Keratinocyte (primary cell): ENCODE data around the gene ITGAE. TPM values are rescaled to one million over a fixed set of nuclear protein-coding genes. Genes with fewer than 3 reads are reported as not detected.
"Not testable (repeated sequence)": the region's sequence is repeated elsewhere in the genome, so short reads cannot be mapped to it uniquely, and the experiment has no call there.

Source experiments
- DNase-seq: peaks from one replicate; pipeline ENCODE4 v3.0.0-alpha.2; 2011; ENCODE audit warnings: low read depth, missing footprints, low spot score
- FAIRE-seq: peaks from 2 replicates; lab custom pipeline; 2011; peaks lifted over from hg19 to GRCh38; lab: Jason Lieb, UNC
- H2AFZ ChIP-seq: 2 replicates; pipeline ENCODE4 v1.6.0; 2012; ENCODE audit warnings: low read length, control low read depth, inconsistent platforms; ENCODE audit not compliant: control insufficient read depth
- H3K27ac ChIP-seq: 2 replicates; pipeline ENCODE4 v1.5.1; 2011; ENCODE audit warnings: low read length; ENCODE audit not compliant: control insufficient read depth, insufficient read depth
- H3K27me3 ChIP-seq: 3 replicates; pipeline ENCODE4 v1.6.0; 2011; ENCODE audit warnings: low read length; ENCODE audit not compliant: control insufficient read depth, insufficient read depth; ENCODE audit errors: extremely low read depth
- H3K36me3 ChIP-seq, 2 experiments: 2 replicates in 1 of 2; 3 replicates in 1 of 2; pipeline ENCODE4 v1.5.1; 2011; ENCODE audit warnings: low read length in 2 of 2, mild to moderate bottlenecking in 1 of 2; ENCODE audit not compliant: control insufficient read depth in 2 of 2, insufficient read depth in 2 of 2; ENCODE audit errors: extremely low read depth in 1 of 2
- H3K4me1 ChIP-seq: 3 replicates; pipeline ENCODE4 v1.5.1; 2011; ENCODE audit warnings: low read length; ENCODE audit not compliant: control insufficient read depth, insufficient read depth; ENCODE audit errors: extremely low read depth
- H3K4me2 ChIP-seq: 3 replicates; pipeline ENCODE4 v1.6.0; 2011; ENCODE audit warnings: low read depth, low read length; ENCODE audit not compliant: control insufficient read depth, insufficient read depth; ENCODE audit errors: extremely low read depth
- H3K4me3 ChIP-seq, 3 experiments: fragments of 200-600 bp in 1 of 3; sonication (generic) in 1 of 3; 2 replicates in 2 of 3; 3 replicates in 1 of 3; pipeline ENCODE4 v1.5.1; 2011 to 2016; ENCODE audit warnings: low read length in 3 of 3, mild to moderate bottlenecking in 3 of 3, control low read depth in 2 of 3, inconsistent platforms in 1 of 3, low read depth in 1 of 3, mixed read lengths in 1 of 3, mixed run types in 1 of 3, moderate library complexity in 1 of 3; ENCODE audit not compliant: control insufficient read depth in 2 of 3, insufficient read depth in 2 of 3; ENCODE audit errors: extremely low read depth in 1 of 3
- H3K79me2 ChIP-seq: 2 replicates; pipeline ENCODE4 v1.6.0; 2012; ENCODE audit warnings: low read length; ENCODE audit not compliant: control insufficient read depth, insufficient read depth
- H3K9ac ChIP-seq: 3 replicates; pipeline ENCODE4 v1.6.0; 2011; ENCODE audit warnings: low read length; ENCODE audit not compliant: control insufficient read depth, insufficient read depth; ENCODE audit errors: extremely low read depth
- H3K9me1 ChIP-seq: 3 replicates; pipeline ENCODE4 v1.6.0; 2011; ENCODE audit warnings: low read length; ENCODE audit not compliant: control insufficient read depth, insufficient read depth; ENCODE audit errors: extremely low read depth
- H3K9me3 ChIP-seq: 2 replicates; pipeline ENCODE4 v1.5.1; 2012; ENCODE audit warnings: low read depth, low read length; ENCODE audit not compliant: control insufficient read depth
- H4K20me1 ChIP-seq: 3 replicates; pipeline ENCODE4 v1.6.0; 2011; ENCODE audit warnings: low read length; ENCODE audit not compliant: control insufficient read depth, insufficient read depth; ENCODE audit errors: extremely low read depth
- CTCF ChIP-seq, 3 experiments: IDR thresholded peaks in 1 of 3; conservative IDR thresholded peaks in 1 of 3; optimal IDR thresholded peaks in 1 of 3; 2 replicates in 2 of 3; 3 replicates in 1 of 3; pipeline versions ENCODE3 to v1.5.1; 2011; ENCODE audit warnings: low read length in 3 of 3, mild to moderate bottlenecking in 3 of 3, moderate library complexity in 2 of 3, control low read depth in 1 of 3, inconsistent platforms in 1 of 3; ENCODE audit not compliant: insufficient read depth in 2 of 3; ENCODE audit errors: extremely low read depth in 1 of 3
- EZH2 ChIP-seq: IDR thresholded peaks from one replicate; pipeline ENCODE4 v1.6.1; 2012; ENCODE audit warnings: inconsistent platforms, mild to moderate bottlenecking, low read length, moderate library complexity
- dilution Hi-C: fragments of 300-500 bp; cut with MboI; formaldehyde crosslinking; loops from one replicate; pipeline ENCODE4 v1.7.0; 2020; ENCODE audit warnings: low sequenced_read_pairs; ENCODE audit not compliant: extremely low pct_ligation_motif_present
- polyA plus RNA-seq, 5 experiments: library from polyadenylated mRNA; depleted of rRNA in 3 of 5; stranded (reverse) in 3 of 5; stranded (forward) in 1 of 5; unstranded in 1 of 5; fragments of >200 nt; gene quantifications; 1 replicate in 1 of 5; 2 replicates in 3 of 5; 3 replicates in 1 of 5; pipeline versions ENCODE4 v1.2.1 to v1.2.3, GENCODE V29; 2011 to 2012; ENCODE audit warnings: missing spikeins in 2 of 5, low read depth in 1 of 5, low replicate concordance in 1 of 5

The ITGAE gene
- polyA plus RNA-seq, 1 donor (not counting 4 experiments of a cell fraction or from before 2014, with no cell fraction given): 66.6 TPM

GRCh38 chr17:3795390-3796102 lies 5.4 kb downstream of the ITGAE start:
- no peak overlapping the region for H3K9ac ChIP-seq
- TF ChIP-seq EZH2 (no peak), CTCF (optimal IDR thresholded peaks at IDR 0.05 in 1 of 3, IDR thresholded peaks at IDR 0.05 in 1 of 3, conservative IDR thresholded peaks at IDR 0.05 in 1 of 3; ENCODE audit: extremely low read depth in 1 of 3, insufficient read depth in 2 of 3, low read length in 3 of 3) (no peak)
- H3K27me3 ChIP-seq: no peaks in the 10 kb centered on the region
- H3K27ac ChIP-seq: no peak overlapping the region
- no peak overlapping the region for H2AFZ ChIP-seq
- H3K36me3 ChIP-seq: no peaks in the 10 kb centered on the region
- dilution Hi-C loops: no loop called here
- no peak overlapping the region for H3K4me2 ChIP-seq
- H3K9me3 ChIP-seq: no peaks in the 10 kb centered on the region
- FAIRE-seq: no peak
- H3K4me1 ChIP-seq: peaks cover 14% of the 10 kb centered on the region
- no peak for DNase-seq
- no peak overlapping the region for H3K4me3 ChIP-seq
- H4K20me1 ChIP-seq: no peaks in the 10 kb centered on the region
- no peaks in the 10 kb centered on the region for H3K79me2 ChIP-seq
- no peaks in the 10 kb centered on the region for H3K9me1 ChIP-seq

GRCh38 chr17:3794557-3795389 lies 6.2 kb downstream of the ITGAE start:
- Histone ChIP-seq H2AFZ (no peak overlapping the region), H3K9me3 (no peaks in the 10 kb centered on the region), H4K20me1 (no peaks in the 10 kb centered on the region), H3K4me1 (peaks cover 14% of the 10 kb centered on the region), H3K4me3 (no peak overlapping the region), H3K9me1 (no peaks in the 10 kb centered on the region), H3K27me3 (no peaks in the 10 kb centered on the region), H3K9ac (no peak overlapping the region), H3K79me2 (no peaks in the 10 kb centered on the region), H3K36me3 (no peaks in the 10 kb centered on the region), H3K27ac (no peak overlapping the region), H3K4me2 (no peak overlapping the region)
- TF ChIP-seq CTCF (optimal IDR thresholded peaks at IDR 0.05 in 1 of 3, IDR thresholded peaks at IDR 0.05 in 1 of 3, conservative IDR thresholded peaks at IDR 0.05 in 1 of 3; ENCODE audit: extremely low read depth in 1 of 3, insufficient read depth in 2 of 3, low read length in 3 of 3) (no peak), EZH2 (no peak)
- DNase-seq (no peak), FAIRE-seq (no peak)
- dilution Hi-C loops: no loop called here

- H3K79me2 ChIP-seq, dilution Hi-C loops, H3K9ac ChIP-seq, H3K27me3 ChIP-seq, H2AFZ ChIP-seq, FAIRE-seq, H3K9me3 ChIP-seq, H3K4me3 ChIP-seq, H4K20me1 ChIP-seq, DNase-seq, H3K4me2 ChIP-seq, H3K9me1 ChIP-seq, H3K36me3 ChIP-seq, H3K27ac ChIP-seq: not testable (repeated sequence)
- H3K4me1 ChIP-seq: peaks cover 14% of the 10 kb centered on the region
Measured at GRCh38 chr17:3794152-3794551, 6.8 kb downstream of the ITGAE start.
